ENCODE results near the gene NOB1. TPM values are rescaled to one million over a fixed set of nuclear protein-coding genes. Genes with fewer than 3 reads are reported as not detected.
"Not testable (repeated sequence)": the region's sequence is repeated elsewhere in the genome, so short reads cannot be mapped to it uniquely, and the experiment has no call there.

The NOB1 gene
- total RNA-seq, 2 experiments from 2014 or later, result 92.4 to 95.2 TPM

- POLR2A ChIA-PET, result not testable (repeated sequence)
Observed at GRCh38 chr16:69729030-69729429, 25.7 kb downstream of the NOB1 start.

DNA sequence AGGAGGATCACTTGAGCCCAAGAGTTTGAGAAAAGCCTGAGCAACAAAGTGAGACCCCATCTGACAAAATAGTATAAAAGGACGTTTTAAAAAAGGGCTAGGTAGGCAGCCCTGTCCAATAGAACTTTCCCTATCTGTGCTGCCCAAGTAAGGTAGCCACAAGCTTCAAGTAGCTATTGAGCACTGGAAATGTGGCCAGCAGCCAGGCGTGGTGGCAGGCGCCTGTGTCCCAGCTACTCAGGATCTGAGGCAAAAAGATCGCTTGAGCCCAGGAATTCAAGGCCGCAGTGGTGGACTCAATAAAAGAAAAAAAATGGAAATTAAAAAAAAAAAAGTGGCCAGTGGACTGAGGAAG lies 26.8 kb downstream of the NOB1 start:
- intact Hi-C loops (cut with micrococcal nuclease), result no loop called here
- no peak for DNase-seq
- Mint-ChIP-seq H3K27ac (no peak overlapping the region), H3K4me1 (ENCODE audit: low read depth) (peaks cover 17% of the 10 kb centered on the region), H3K27me3 (no peaks in the 10 kb centered on the region), H3K36me3 (no peaks in the 10 kb centered on the region), H3K4me3 (peak overlapping the region; percentile 87), H3K9me3 (no peaks in the 10 kb centered on the region)
- ChIA-PET POLR2A (interaction anchor here (2.3 kb wide), 1 partner anchor 26 kb away, joined by 15 read pairs; the partner anchor contains the start of gene NOB1), CTCF (interaction anchor here (1.4 to 6.5 kb wide), 2 partner anchors 19 to 26 kb away, joined by 4 to 54 read pairs; partner anchors contain the start of gene NOB1)

More at GRCh38 chr16:69729030-69729429, 25.7 kb downstream of the NOB1 start:
- H3K36me3 Mint-ChIP-seq; H3K4me3 Mint-ChIP-seq; DNase-seq; H3K9me3 Mint-ChIP-seq; intact Hi-C loops (cut with micrococcal nuclease); H3K27me3 Mint-ChIP-seq; H3K27ac Mint-ChIP-seq: not testable (repeated sequence)
- peaks cover 17% of the 10 kb centered on the region for H3K4me1 Mint-ChIP-seq (ENCODE audit: low read depth)
- CTCF ChIA-PET, result interaction anchor here (6.5 kb wide), 1 partner anchor 25 kb away, joined by 54 read pairs; the partner anchor contains the start of gene NOB1

- CTCF ChIA-PET, result interaction anchor here (0.6 to 6.5 kb wide), 4 partner anchors 28 to 597 kb away, joined by 3 to 54 read pairs (median 3); partner anchors contain the start of gene NOB1
- Mint-ChIP-seq H3K36me3 (no peaks in the 10 kb centered on the region), H3K4me3 (peak within 1 kb of the TSS; percentile 87), H3K27me3 (no peaks in the 10 kb centered on the region), H3K4me1 (ENCODE audit: low read depth) (peaks cover 17% of the 10 kb centered on the region), H3K27ac (peak within 1 kb of the TSS; percentile 86), H3K9me3 (no peaks in the 10 kb centered on the region)
- peak; percentile 96 for DNase-seq
- intact Hi-C loops (cut with micrococcal nuclease), result loop anchor here (1.0 kb wide), 4 partner anchors 17 to 302 kb away; partner anchors contain the start of genes CYB5B and NOB1
- POLR2A ChIA-PET, result interaction anchor here (0.8 to 2.3 kb wide), 3 partner anchors 11 to 330 kb away, joined by 3 to 15 read pairs (median 6); partner anchors contain the start of gene NOB1
Observed at GRCh38 chr16:69726313-69727060, 28.2 kb downstream of the NOB1 start, which contains the start of gene NQO1. TSS of gene NQO1 (minus strand) at chr16:69726560. CDS start at chr16:69726439, 121 bp downstream.

GRCh38 chr16:69725480-69726312 lies 29.0 kb downstream of the NOB1 start:
- no peaks in the 10 kb centered on the region for H3K27me3 Mint-ChIP-seq
- no peak for DNase-seq
- peak overlapping the region; percentile 87 for H3K4me3 Mint-ChIP-seq
- intact Hi-C loops (cut with micrococcal nuclease), result loop anchor here (1.0 kb wide), 4 partner anchors 16 to 301 kb away; partner anchors contain the start of genes CYB5B and NOB1
- H3K36me3 Mint-ChIP-seq, result no peaks in the 10 kb centered on the region
- no peaks in the 10 kb centered on the region for H3K9me3 Mint-ChIP-seq
- ChIA-PET POLR2A (interaction anchor here (0.6 to 2.3 kb wide), 4 partner anchors 12 to 330 kb away, joined by 3 to 15 read pairs (median 5); partner anchors contain the start of gene NOB1), CTCF (interaction anchor here (0.6 to 6.5 kb wide), 3 partner anchors 28 to 597 kb away, joined by 3 to 54 read pairs (median 3); partner anchors contain the start of gene NOB1)
- H3K27ac Mint-ChIP-seq, result peak overlapping the region; percentile 86
- peaks cover 17% of the 10 kb centered on the region for H3K4me1 Mint-ChIP-seq (ENCODE audit: low read depth)

- no peak overlapping the region for H3K27ac Mint-ChIP-seq
Observed at GRCh38 chr16:69724981-69725479, 29.7 kb downstream of the NOB1 start.

DNA sequence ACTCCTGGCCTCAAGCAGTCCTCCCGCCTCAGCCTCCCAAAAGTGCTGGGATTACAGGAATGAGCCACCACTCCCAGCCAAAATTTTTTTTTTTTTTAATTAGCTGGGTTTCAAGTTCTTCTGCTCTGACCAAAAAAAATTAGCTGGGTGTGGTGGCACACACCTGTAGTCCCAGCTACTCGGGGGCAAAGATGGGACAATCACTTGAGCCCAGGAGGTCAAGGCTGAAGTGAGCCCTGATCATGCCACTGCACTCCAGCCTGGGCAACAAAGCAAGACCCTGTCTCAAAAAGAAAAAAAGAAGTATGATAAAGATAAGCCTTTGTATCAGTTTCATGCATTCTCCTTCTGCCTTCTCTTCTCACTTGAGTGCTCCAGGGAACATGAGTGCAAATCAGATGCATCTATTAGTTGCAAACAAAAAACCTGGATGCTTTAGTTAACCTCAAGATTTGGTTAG lies 30.3 kb downstream of the NOB1 start:
- Mint-ChIP-seq H3K9me3 (no peaks in the 10 kb centered on the region), H3K36me3 (no peaks in the 10 kb centered on the region), H3K27me3 (no peaks in the 10 kb centered on the region), H3K4me1 (ENCODE audit: low read depth) (peaks cover 17% of the 10 kb centered on the region), H3K27ac (no peak overlapping the region), H3K4me3 (no peak overlapping the region)
- POLR2A ChIA-PET, result interaction anchor here (1.4 kb wide), 1 partner anchor 30 kb away, joined by 5 read pairs; the partner anchor contains the start of gene NOB1
- no peak for DNase-seq
- CTCF ChIA-PET, result interaction anchor here (0.6 to 6.5 kb wide), 2 partner anchors 30 to 49 kb away, joined by 3 to 54 read pairs; partner anchors contain the start of gene NOB1
- intact Hi-C loops (cut with micrococcal nuclease), result no loop called here

More at GRCh38 chr16:69724981-69725479, 29.7 kb downstream of the NOB1 start:
- Mint-ChIP-seq H3K9me3 (no peaks in the 10 kb centered on the region), H3K4me1 (ENCODE audit: low read depth) (peaks cover 17% of the 10 kb centered on the region), H3K4me3 (no peak overlapping the region), H3K36me3 (no peaks in the 10 kb centered on the region), H3K27me3 (no peaks in the 10 kb centered on the region)
- no peak for DNase-seq
- ChIA-PET POLR2A (interaction anchor here (1.4 kb wide), 1 partner anchor 30 kb away, joined by 5 read pairs; the partner anchor contains the start of gene NOB1), CTCF (interaction anchor here (6.5 kb wide), 1 partner anchor 29 kb away, joined by 54 read pairs; the partner anchor contains the start of gene NOB1)
- intact Hi-C loops (cut with micrococcal nuclease), result no loop called here

- intact Hi-C loops (cut with micrococcal nuclease), result no loop called here
- H3K9me3 Mint-ChIP-seq, result no peaks in the 10 kb centered on the region
- no peak overlapping the region for H3K27ac Mint-ChIP-seq
- POLR2A ChIA-PET, result interaction anchor here (0.6 kb wide), 1 partner anchor 284 kb away, joined by 3 read pairs; no protein-coding TSS in a partner anchor
- peaks cover 9% of the 10 kb centered on the region for H3K4me1 Mint-ChIP-seq (ENCODE audit: low read depth)
- CTCF ChIA-PET, result interaction anchor here (0.6 to 1.8 kb wide), 3 partner anchors 12 to 343 kb away, joined by 4 to 13 read pairs (median 5); partner anchors contain the start of gene NOB1
- no peaks in the 10 kb centered on the region for H3K27me3 Mint-ChIP-seq
- no peaks in the 10 kb centered on the region for H3K36me3 Mint-ChIP-seq
- DNase-seq, result no peak
- no peak overlapping the region for H3K4me3 Mint-ChIP-seq
Observed at GRCh38 chr16:69721441-69721957, 33.2 kb downstream of the NOB1 start.

DNA sequence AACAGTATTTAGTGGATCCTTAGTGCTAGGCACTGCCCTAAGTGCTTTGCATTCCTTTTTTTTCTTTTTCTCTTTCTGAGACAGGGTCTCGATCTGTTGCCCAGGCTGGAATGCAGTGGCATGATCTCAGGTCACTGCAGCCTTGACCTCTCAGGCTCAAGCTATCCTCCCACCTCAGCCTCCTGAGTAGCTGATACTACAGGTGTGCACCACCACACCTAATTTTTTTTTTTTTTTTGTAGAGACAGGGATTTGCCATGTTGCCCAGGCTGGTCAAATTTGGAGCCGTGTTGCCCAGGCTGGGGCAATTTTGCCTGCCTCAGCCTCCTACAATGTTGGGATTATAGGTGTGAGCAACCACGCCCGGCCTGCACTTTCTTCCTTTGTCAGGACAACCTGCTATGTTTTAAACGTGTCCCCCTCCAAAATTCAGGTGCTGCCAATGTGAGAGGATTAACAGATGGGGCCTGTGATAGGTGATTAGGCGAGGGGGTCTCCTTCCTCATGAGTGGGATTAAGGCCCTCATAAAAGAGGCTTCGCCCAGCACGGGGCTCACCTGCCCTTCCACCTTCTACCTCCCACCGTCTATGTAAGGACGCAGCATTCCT lies 33.8 kb downstream of the NOB1 start:
- POLR2A ChIA-PET, result no interaction called here
- intact Hi-C loops (cut with micrococcal nuclease), result no loop called here

DNA sequence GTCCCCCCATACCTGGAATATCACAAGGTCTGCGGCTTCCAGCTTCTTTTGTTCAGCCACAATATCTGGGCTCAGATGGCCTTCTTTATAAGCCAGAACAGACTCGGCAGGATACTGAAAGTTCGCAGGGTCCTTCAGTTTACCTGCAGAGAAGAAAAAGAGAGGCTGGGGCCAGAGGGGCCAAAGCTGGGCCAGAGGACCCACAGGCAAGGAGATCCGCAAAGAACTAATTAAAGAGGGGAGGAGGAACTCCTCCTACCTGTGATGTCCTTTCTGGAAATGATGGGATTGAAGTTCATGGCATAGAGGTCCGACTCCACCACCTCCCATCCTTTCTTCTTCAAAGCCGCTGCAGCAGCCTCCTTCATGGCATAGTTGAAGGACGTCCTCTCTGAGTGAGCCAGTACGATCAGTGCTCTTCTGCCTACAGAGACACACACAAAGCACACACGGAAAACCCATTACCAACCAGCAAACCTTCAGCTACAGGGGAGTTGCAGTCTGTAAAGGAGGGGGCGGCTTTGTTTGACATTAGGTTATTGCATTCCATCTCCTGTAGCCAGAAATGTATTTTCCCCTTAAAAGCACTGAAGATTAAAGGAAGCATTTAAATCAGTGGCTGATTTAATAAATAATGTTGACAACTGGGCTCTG lies 36.5 kb downstream of the NOB1 start:
- POLR2A ChIA-PET, result no interaction called here

More for the DNA sequence above, 33.8 kb downstream of the NOB1 start:
- Mint-ChIP-seq H3K27me3 (no peaks in the 10 kb centered on the region), H3K36me3 (no peaks in the 10 kb centered on the region), H3K4me3 (no peak overlapping the region), H3K9me3 (no peaks in the 10 kb centered on the region), H3K4me1 (ENCODE audit: low read depth) (peaks cover 5% of the 10 kb centered on the region), H3K27ac (no peak overlapping the region)
- DNase-seq, result no peak
- CTCF ChIA-PET, result interaction anchor here (0.6 to 1.8 kb wide), 4 partner anchors 12 to 342 kb away, joined by 3 to 13 read pairs (median 4); partner anchors contain the start of gene NOB1

DNA sequence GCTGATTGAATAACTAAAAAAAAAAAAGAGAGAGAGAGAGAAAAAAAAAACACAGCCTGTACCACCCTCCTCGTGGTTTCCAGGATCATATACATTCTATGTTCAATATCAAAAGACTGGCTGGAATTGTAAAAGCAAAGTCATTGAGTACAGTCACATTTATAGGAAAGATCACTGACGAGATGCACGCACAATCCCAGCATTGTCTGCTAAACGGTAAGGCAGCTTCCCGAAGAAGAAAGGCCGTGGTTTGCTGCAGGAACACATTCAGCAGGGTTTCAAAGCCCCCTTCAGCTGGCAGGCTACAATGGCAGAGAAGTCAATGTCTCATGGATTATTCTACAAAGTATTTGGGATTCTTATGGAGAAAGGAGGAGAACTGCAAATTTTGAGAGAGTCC lies 37.7 kb downstream of the NOB1 start:
- Mint-ChIP-seq H3K4me3 (no peak overlapping the region), H3K27me3 (no peaks in the 10 kb centered on the region), H3K27ac (no peak overlapping the region), H3K9me3 (no peaks in the 10 kb centered on the region), H3K4me1 (ENCODE audit: low read depth) (no peaks in the 10 kb centered on the region), H3K36me3 (peaks cover 4% of the 10 kb centered on the region)
- intact Hi-C loops (cut with micrococcal nuclease), result no loop called here
- CTCF ChIA-PET, result interaction anchor here (1.2 to 1.3 kb wide), 2 partner anchors 38 to 321 kb away, joined by 3 read pairs; partner anchors contain the start of gene NOB1
- DNase-seq, result no peak
- POLR2A ChIA-PET, result no interaction called here

More for the DNA sequence above, 36.5 kb downstream of the NOB1 start:
- Mint-ChIP-seq H3K36me3 (peaks cover 2% of the 10 kb centered on the region), H3K4me1 (ENCODE audit: low read depth) (no peaks in the 10 kb centered on the region), H3K27me3 (no peaks in the 10 kb centered on the region), H3K9me3 (no peaks in the 10 kb centered on the region), H3K27ac (no peak overlapping the region), H3K4me3 (no peak overlapping the region)
- CTCF ChIA-PET, result interaction anchor here (1.2 to 1.3 kb wide), 3 partner anchors 20 to 322 kb away, joined by 3 read pairs; partner anchors contain the start of gene NOB1
- intact Hi-C loops (cut with micrococcal nuclease), result no loop called here
- no peak for DNase-seq

All from activated CD4-positive, alpha-beta memory T cell treated with anti-CD3 and anti-CD28 coated beads for 36 hours (primary cell).